K562 (cell line): Measurements from ENCODE around the gene SLC7A8. TPM values are rescaled to one million over a fixed set of nuclear protein-coding genes. Genes with fewer than 3 reads are reported as not detected.

Experiments
- BCOR ChIP-seq: fragments of 450-650 bp; IDR thresholded peaks from 2 replicates; pipeline ENCODE4 v1.6.1; 2016
- COPS2 ChIP-seq: fragments of 450-650 bp; conservative IDR thresholded peaks from 2 replicates; pipeline ENCODE4 v1.6.1; 2016; ENCODE audit warnings: mild to moderate bottlenecking, moderate library complexity
- DEAF1 ChIP-seq: fragments of 450-650 bp; formaldehyde crosslinking; IDR thresholded peaks from 2 replicates; pipeline ENCODE4 v1.4.0; 2020; ENCODE audit warnings: mild to moderate bottlenecking, moderate library complexity
- FOS ChIP-seq: IDR thresholded peaks from 3 replicates; pipeline ENCODE4 v1.6.1; 2011; ENCODE audit not compliant: insufficient read length; ENCODE audit errors: extremely low read depth
- FUS ChIP-seq: fragments of 200-400 bp; formaldehyde crosslinking; optimal IDR thresholded peaks from 2 replicates; pipeline ENCODE3; 2017; ENCODE audit warnings: low read depth, low read length
- HCFC1 ChIP-seq: IDR thresholded peaks from 2 replicates; pipeline ENCODE4 v1.6.1; 2012; ENCODE audit warnings: low read depth, low read length, improper control_type of control experiment
- KDM5B ChIP-seq: fragments of 200-600 bp; sonication (generic); IDR thresholded peaks from 2 replicates; pipeline ENCODE4 v1.6.1; 2012; ENCODE audit warnings: low read depth, mild to moderate bottlenecking, moderate library complexity, low read length, control low read depth, inconsistent platforms; ENCODE audit not compliant: insufficient replicate concordance
- KLF6 ChIP-seq: fragments of 250-450 bp; sonication (Bioruptor Pico); IDR thresholded peaks from 2 replicates; pipeline ENCODE4 v1.4.0; 2020; ENCODE audit warnings: mild to moderate bottlenecking, moderate library complexity, borderline replicate concordance
- MAFF ChIP-seq: IDR thresholded peaks from 2 replicates; pipeline ENCODE4 v1.6.1; 2012; ENCODE audit warnings: low read length, improper control_type of control experiment
- MTF1 ChIP-seq: fragments of 250-450 bp; sonication (Bioruptor Pico); IDR thresholded peaks from 2 replicates; pipeline ENCODE4 v1.9.0; 2021; ENCODE audit warnings: moderate library complexity, mild to moderate bottlenecking, inconsistent platforms, borderline replicate concordance
- NUFIP1 ChIP-seq: fragments of 450-650 bp; IDR thresholded peaks from 2 replicates; pipeline ENCODE4 v1.6.1; 2018; ENCODE audit not compliant: partially characterized antibody
- POLR2H ChIP-seq: IDR thresholded peaks from 2 replicates; pipeline ENCODE4 v1.6.1; 2016; ENCODE audit warnings: missing genetic modification characterization, low read depth, mild to moderate bottlenecking, control low read depth, missing compliant biosample characterization, moderate library complexity
- PTBP1 ChIP-seq: fragments of 200-400 bp; formaldehyde crosslinking; IDR thresholded peaks from 2 replicates; pipeline ENCODE4 v1.6.1; 2017; ENCODE audit warnings: low read depth, low read length
- SNRNP70 ChIP-seq: fragments of 200-400 bp; formaldehyde crosslinking; optimal IDR thresholded peaks from 2 replicates; pipeline ENCODE3; 2017; ENCODE audit warnings: low read depth, low read length
- SRSF1 ChIP-seq: fragments of 200-400 bp; formaldehyde crosslinking; IDR thresholded peaks from 2 replicates; pipeline ENCODE4 v1.6.1; 2017; ENCODE audit warnings: mild to moderate bottlenecking, low read depth, low read length, moderate library complexity
- SRSF7 ChIP-seq: fragments of 200-400 bp; formaldehyde crosslinking; optimal IDR thresholded peaks from 2 replicates; pipeline ENCODE3; 2017; ENCODE audit warnings: mild to moderate bottlenecking, low read depth, low read length
- STAG1 ChIP-seq: sonication (generic); formaldehyde crosslinking; IDR thresholded peaks from 2 replicates; pipeline ENCODE4 v1.5.0; 2020; ENCODE audit warnings: missing genetic modification reagents, borderline replicate concordance
- TAF9B ChIP-seq: fragments of 450-650 bp; IDR thresholded peaks from 2 replicates; pipeline ENCODE4 v1.6.1; 2018; ENCODE audit warnings: mild to moderate bottlenecking; ENCODE audit not compliant: partially characterized antibody
- YY1 ChIP-seq, 3 experiments: IDR thresholded peaks; 2 replicates each; pipeline ENCODE4 v1.6.1; 2011; ENCODE audit warnings: low read length in 2 of 3, mild to moderate bottlenecking in 2 of 3, moderate library complexity in 2 of 3, borderline replicate concordance in 1 of 3, control low read depth in 1 of 3, low read depth in 1 of 3; ENCODE audit not compliant: insufficient read depth in 3 of 3, insufficient replicate concordance in 2 of 3, control insufficient read depth in 1 of 3, insufficient read length in 1 of 3; ENCODE audit errors: extremely low read depth in 1 of 3
- ZNF133 ChIP-seq: fragments of 250-450 bp; sonication (Bioruptor Pico); IDR thresholded peaks from 2 replicates; pipeline ENCODE4 v1.4.0; 2020; ENCODE audit warnings: mild to moderate bottlenecking
- ZNF140 ChIP-seq: fragments of 250-450 bp; sonication (Bioruptor Pico); IDR thresholded peaks from 2 replicates; pipeline ENCODE4 v1.8.0; 2021; ENCODE audit warnings: moderate library complexity, mild to moderate bottlenecking, inconsistent platforms
- ZNF384 ChIP-seq: IDR thresholded peaks from 2 replicates; pipeline ENCODE4 v1.6.1; 2012; ENCODE audit warnings: low read depth, low read length, improper control_type of control experiment
- ZNF431 ChIP-seq: sonication (generic); formaldehyde crosslinking; IDR thresholded peaks from 2 replicates; pipeline ENCODE4 v1.8.0; 2022; ENCODE audit warnings: mild to moderate bottlenecking, missing genetic modification reagents
- ZNF561 ChIP-seq: fragments of 450-650 bp; formaldehyde crosslinking; conservative IDR thresholded peaks from 2 replicates; pipeline ENCODE4 v1.4.0; 2020; ENCODE audit warnings: mild to moderate bottlenecking, moderate library complexity
- ZSCAN29 ChIP-seq: fragments of 450-650 bp; IDR thresholded peaks from 2 replicates; pipeline ENCODE4 v1.6.1; 2017
- polyA plus RNA-seq, 8 experiments: library from polyadenylated mRNA; depleted of rRNA in 4 of 8; stranded (reverse) in 5 of 8; unstranded in 3 of 8; fragments of >200 nt; fragmentation: Nextera tagmentation in 2 of 8; fragmentation: Illumina TruSeq in 1 of 8; extraction: Ambion mirVana in 2 of 8; extraction: Trizol in 1 of 8; gene quantifications; 2 replicates each; pipeline versions ENCODE4 v1.2.1 to v1.2.3, GENCODE V29; 2011 to 2014; ENCODE audit warnings: inconsistent platforms in 1 of 8, missing spikeins in 1 of 8
- total RNA-seq, 7 experiments: library from RNA; depleted of rRNA in 6 of 7; stranded (reverse); fragments of >200 nt in 6 of 7; fragmentation: Illumina TruSeq in 2 of 7; extraction: Trizol in 2 of 7; gene quantifications; 2 replicates each; pipeline versions ENCODE4 v1.2.1 to v1.2.3, GENCODE V29; 2011 to 2021; ENCODE audit warnings: low replicate concordance in 1 of 7
- TF ChIP-seq, protein P1 (sequence below): fragments of 450-650 bp; IDR thresholded peaks from 2 replicates; pipeline ENCODE4 v1.7.1; 2018; ENCODE audit warnings: mild to moderate bottlenecking, low read depth; ENCODE audit not compliant: partially characterized antibody

The SLC7A8 gene
- total and polyA plus RNA-seq, 9 of the 15 experiments (the other 6 are each of a cell fraction or from before 2014, with no cell fraction given) = 2.0 to 33.0 (median 6.0) TPM

- TF ChIP-seq KDM5B = no peak
- TF ChIP-seq BCOR = 0 out of 2 replicates have a peak, but pooled peaks have one; percentile 7
- TF ChIP-seq PTBP1 = no peak
- TF ChIP-seq COPS2 = no peak
- TF ChIP-seq ZNF561 (CRISPR knock-in tag) = no peak
- TF ChIP-seq ZNF133 = no peak
- no peak for TF ChIP-seq KLF6 (CRISPR knock-in tag)
- peak; percentile 97 for TF ChIP-seq DEAF1
- TF ChIP-seq MTF1 = no peak
- no peak for TF ChIP-seq FOS
- TF ChIP-seq SNRNP70 = no peak
- TF ChIP-seq ZNF431 = no peak
- TF ChIP-seq SRSF7 = no peak
- TF ChIP-seq SRSF1 = no peak
- TF ChIP-seq, protein P1, sequence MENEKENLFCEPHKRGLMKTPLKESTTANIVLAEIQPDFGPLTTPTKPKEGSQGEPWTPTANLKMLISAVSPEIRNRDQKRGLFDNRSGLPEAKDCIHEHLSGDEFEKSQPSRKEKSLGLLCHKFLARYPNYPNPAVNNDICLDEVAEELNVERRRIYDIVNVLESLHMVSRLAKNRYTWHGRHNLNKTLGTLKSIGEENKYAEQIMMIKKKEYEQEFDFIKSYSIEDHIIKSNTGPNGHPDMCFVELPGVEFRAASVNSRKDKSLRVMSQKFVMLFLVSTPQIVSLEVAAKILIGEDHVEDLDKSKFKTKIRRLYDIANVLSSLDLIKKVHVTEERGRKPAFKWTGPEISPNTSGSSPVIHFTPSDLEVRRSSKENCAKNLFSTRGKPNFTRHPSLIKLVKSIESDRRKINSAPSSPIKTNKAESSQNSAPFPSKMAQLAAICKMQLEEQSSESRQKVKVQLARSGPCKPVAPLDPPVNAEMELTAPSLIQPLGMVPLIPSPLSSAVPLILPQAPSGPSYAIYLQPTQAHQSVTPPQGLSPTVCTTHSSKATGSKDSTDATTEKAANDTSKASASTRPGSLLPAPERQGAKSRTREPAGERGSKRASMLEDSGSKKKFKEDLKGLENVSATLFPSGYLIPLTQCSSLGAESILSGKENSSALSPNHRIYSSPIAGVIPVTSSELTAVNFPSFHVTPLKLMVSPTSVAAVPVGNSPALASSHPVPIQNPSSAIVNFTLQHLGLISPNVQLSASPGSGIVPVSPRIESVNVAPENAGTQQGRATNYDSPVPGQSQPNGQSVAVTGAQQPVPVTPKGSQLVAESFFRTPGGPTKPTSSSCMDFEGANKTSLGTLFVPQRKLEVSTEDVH = no peak
- TF ChIP-seq HCFC1 = no peak
- TF ChIP-seq ZNF384 = 0 out of 2 replicates have a peak, but pooled peaks have one; percentile 5
- TF ChIP-seq STAG1 (CRISPR knock-in tag) = peak; percentile 64; the same call in 1 of the 2 replicates
- TF ChIP-seq NUFIP1 = no peak
- TF ChIP-seq ZSCAN29 = no peak
- TF ChIP-seq YY1 (IDR thresholded peaks at IDR 0.05; ENCODE audit: borderline replicate concordance in 1 of 3, control insufficient read depth in 1 of 3, extremely low read depth in 1 of 3, insufficient read depth in 3 of 3, insufficient read length in 1 of 3, insufficient replicate concordance in 2 of 3, low read depth in 1 of 3, low read length in 2 of 3) = no peak
- TF ChIP-seq ZNF140 (CRISPR knock-in tag) = no peak
- TF ChIP-seq FUS = no peak
- no peak for TF ChIP-seq POLR2H (tag)
- TF ChIP-seq TAF9B = no peak
- TF ChIP-seq MAFF = no peak
Observed at GRCh38 chr14:23186913-23187654, 3.6 kb upstream of the SLC7A8 start (continued).
